HEK293 (cell line): Measurements from ENCODE around the gene UGT2A3.
"Not testable (repeated sequence)": the region's sequence is repeated elsewhere in the genome, so short reads cannot be mapped to it uniquely, and the experiment has no call there.

Experiments
- CTCF ChIA-PET: fragments of 350-600 bp; formaldehyde crosslinking; extraction: SDS; loops from one replicate; lab custom pipeline; 2021; ENCODE audit warnings: antibody characterized with exemption; lab: Yijun Ruan, JAX
- POLR2A ChIA-PET: fragments of 300-600 bp; formaldehyde crosslinking; extraction: SDS; loops from one replicate; lab custom pipeline; 2020; ENCODE audit warnings: antibody characterized with exemption, inconsistent platforms; lab: Yijun Ruan, JAX
- H3K27ac ChIP-seq: fragments of 200-500 bp; sonication (Bioruptor generic); 2 replicates; pipeline ENCODE4 v1.5.1; 2014; ENCODE audit warnings: low read depth, low read length, control low read depth, inconsistent platforms; ENCODE audit errors: extremely low read depth
- H3K36me3 ChIP-seq, 2 experiments: fragments of 200-500 bp in 1 of 2; sonication (Bioruptor generic) in 1 of 2; 1 replicate in 1 of 2; 2 replicates in 1 of 2; pipeline ENCODE4 v1.5.1; 2014 to 2017; ENCODE audit warnings: inconsistent platforms in 2 of 2, low read length in 2 of 2; ENCODE audit not compliant: control insufficient read depth in 2 of 2, insufficient read depth in 1 of 2
- H3K4me1 ChIP-seq: fragments of 200-500 bp; sonication (Bioruptor generic); 2 replicates; pipeline ENCODE4 v1.5.1; 2014; ENCODE audit warnings: mild to moderate bottlenecking, low read length, inconsistent platforms; ENCODE audit not compliant: control insufficient read depth, insufficient read depth
- H3K4me3 ChIP-seq: 2 replicates; pipeline ENCODE4 v1.5.1; 2011; ENCODE audit warnings: low read depth, mild to moderate bottlenecking, control low read depth, low read length, moderate library complexity
- H3K9me3 ChIP-seq: fragments of 200-500 bp; sonication (Bioruptor generic); 2 replicates; pipeline ENCODE4 v1.5.1; 2014; ENCODE audit warnings: low read depth, low read length, inconsistent platforms; ENCODE audit not compliant: control insufficient read depth, insufficient read depth
- KLF1 ChIP-seq: fragments of 450-650 bp; formaldehyde crosslinking; IDR thresholded peaks from 2 replicates; pipeline ENCODE4 v1.5.1; 2016; ENCODE audit warnings: missing biosample characterization, missing genetic modification characterization
- MZF1 ChIP-seq: fragments of 450-650 bp; formaldehyde crosslinking; IDR thresholded peaks from 2 replicates; pipeline ENCODE4 v1.5.1; 2017; ENCODE audit warnings: missing biosample characterization, missing genetic modification characterization, borderline replicate concordance
- ZBTB20 ChIP-seq: fragments of 450-650 bp; formaldehyde crosslinking; IDR thresholded peaks from 2 replicates; pipeline ENCODE4 v1.5.1; 2016; ENCODE audit warnings: missing biosample characterization, missing genetic modification characterization
- ZIC2 ChIP-seq: fragments of 450-650 bp; formaldehyde crosslinking; IDR thresholded peaks from 2 replicates; pipeline ENCODE4 v1.5.1; 2016; ENCODE audit warnings: missing biosample characterization, missing genetic modification characterization
- ZNF121 ChIP-seq: fragments of 450-650 bp; formaldehyde crosslinking; IDR thresholded peaks from 2 replicates; pipeline ENCODE4 v1.5.1; 2016; ENCODE audit warnings: missing biosample characterization, missing genetic modification characterization
- ZNF146 ChIP-seq: fragments of 450-650 bp; formaldehyde crosslinking; IDR thresholded peaks from 2 replicates; pipeline ENCODE4 v1.5.1; 2016; ENCODE audit warnings: missing biosample characterization, missing genetic modification characterization
- ZNF184 ChIP-seq: fragments of 450-650 bp; IDR thresholded peaks from 2 replicates; pipeline ENCODE4 v1.5.1; 2018; ENCODE audit warnings: missing biosample characterization, mild to moderate bottlenecking, missing genetic modification characterization
- ZNF37A ChIP-seq: fragments of 450-650 bp; IDR thresholded peaks from 2 replicates; pipeline ENCODE4 v1.5.1; 2018; ENCODE audit warnings: missing biosample characterization, missing genetic modification characterization
- ZNF473 ChIP-seq: fragments of 450-650 bp; formaldehyde crosslinking; IDR thresholded peaks from 2 replicates; pipeline ENCODE4 v1.5.1; 2017; ENCODE audit warnings: missing biosample characterization, missing genetic modification characterization
- ZNF48 ChIP-seq: fragments of 450-650 bp; formaldehyde crosslinking; IDR thresholded peaks from 2 replicates; pipeline ENCODE4 v1.5.1; 2016; ENCODE audit warnings: missing biosample characterization, missing genetic modification characterization
- ZNF549 ChIP-seq: fragments of 450-650 bp; IDR thresholded peaks from 2 replicates; pipeline ENCODE4 v1.5.1; 2018; ENCODE audit warnings: missing biosample characterization, missing genetic modification characterization, mild to moderate bottlenecking, inconsistent platforms, moderate library complexity
- ZXDB ChIP-seq: fragments of 450-650 bp; formaldehyde crosslinking; IDR thresholded peaks from 2 replicates; pipeline ENCODE4 v1.5.1; 2016; ENCODE audit warnings: missing biosample characterization, missing genetic modification characterization
- TF ChIP-seq, protein P1 (sequence below): IDR thresholded peaks from 2 replicates; pipeline ENCODE4 v1.6.1; 2011; ENCODE audit warnings: mild to moderate bottlenecking, low read depth, low read length, borderline replicate concordance
- TF ChIP-seq, protein P2 (sequence below): fragments of 450-650 bp; IDR thresholded peaks from 2 replicates; pipeline ENCODE4 v1.5.1; 2018; ENCODE audit warnings: missing biosample characterization, mild to moderate bottlenecking, missing genetic modification characterization

Gene UGT2A3

DNA sequence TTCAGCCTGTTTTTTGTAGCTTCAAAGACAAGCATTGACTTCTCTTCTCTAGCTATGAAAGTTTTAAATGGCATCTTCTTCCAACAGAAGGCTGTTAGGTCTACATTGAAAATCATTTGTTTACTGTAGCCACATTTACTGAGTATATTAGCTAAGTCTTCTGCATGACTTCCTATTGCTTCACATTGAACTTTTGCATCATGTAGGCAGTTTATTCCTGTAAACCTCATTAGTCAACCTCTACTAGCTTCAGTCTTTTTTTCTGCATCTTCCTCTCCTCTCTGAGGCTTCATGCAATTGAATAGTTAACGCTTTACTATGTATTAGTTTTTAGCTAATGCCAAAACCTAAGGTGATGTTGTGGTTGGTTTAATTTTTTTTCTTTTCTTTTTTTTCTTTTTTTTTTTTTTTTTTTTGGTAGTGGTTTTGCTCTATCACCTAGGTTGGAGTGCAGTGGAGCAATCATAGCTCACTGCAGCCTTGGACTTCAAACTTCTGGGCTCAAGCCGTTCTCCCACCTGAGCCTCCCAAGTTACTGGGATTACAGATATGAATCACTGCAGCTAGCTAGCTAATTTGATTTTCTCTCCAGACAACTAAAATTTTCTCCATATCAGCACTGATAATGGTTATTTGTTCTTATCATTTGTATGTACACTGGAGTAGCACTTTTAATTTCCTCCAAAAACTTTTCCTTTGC is 3.4 kb downstream of the UGT2A3 start:
- Histone ChIP-seq H3K4me3 (no peak overlapping the region), H3K27ac (no peak overlapping the region), H3K4me1 (no peaks in the 10 kb centered on the region), H3K9me3 (no peaks in the 10 kb centered on the region), H3K36me3 (no peaks in the 10 kb centered on the region)
- ChIA-PET CTCF (no interaction called here), POLR2A (no interaction called here)
- no peak for TF ChIP-seq ZNF549
- no peak for TF ChIP-seq ZBTB20 (tag by site-specific recombination)
- no peak for TF ChIP-seq ZXDB (tag by site-specific recombination)
- no peak for TF ChIP-seq ZNF473 (tag by site-specific recombination)
- no peak for TF ChIP-seq ZNF37A (tag by site-specific recombination)
- TF ChIP-seq ZNF121 (tag by site-specific recombination), result no peak
- no peak for TF ChIP-seq ZIC2 (tag by site-specific recombination)

DNA sequence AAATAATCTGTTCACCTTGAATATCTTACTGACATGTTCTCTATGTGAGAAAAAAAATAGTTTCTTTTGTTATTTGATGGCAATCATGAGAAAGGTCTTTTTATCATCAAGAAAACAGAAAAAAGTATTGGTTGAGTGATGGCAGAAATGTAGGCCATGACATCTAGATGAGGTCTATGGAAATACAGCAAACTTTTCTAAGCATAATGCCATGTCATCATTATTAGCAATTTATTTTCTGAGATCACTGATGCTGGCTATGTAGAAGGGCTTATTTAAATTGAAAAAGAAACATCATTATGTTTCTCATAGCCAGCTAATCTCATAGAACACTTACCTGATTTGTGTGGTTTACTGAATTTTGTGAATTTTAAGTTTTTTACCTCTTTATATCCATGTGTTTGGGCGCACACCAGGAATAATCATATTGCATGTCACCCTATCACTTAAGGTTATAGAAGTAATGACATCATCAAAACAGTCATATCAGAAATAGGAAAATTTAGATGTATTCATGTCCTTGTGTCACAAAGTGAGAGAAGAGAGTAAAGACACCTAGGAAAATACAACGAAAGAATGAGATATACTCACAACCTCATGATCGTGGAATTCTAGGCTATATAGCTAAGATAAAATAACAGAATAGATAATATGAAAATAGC is 22.4 kb downstream of the UGT2A3 start:
- H3K4me1 ChIP-seq, result no peaks in the 10 kb centered on the region
- H3K4me3 ChIP-seq, result no peak overlapping the region
- TF ChIP-seq, protein P1, sequence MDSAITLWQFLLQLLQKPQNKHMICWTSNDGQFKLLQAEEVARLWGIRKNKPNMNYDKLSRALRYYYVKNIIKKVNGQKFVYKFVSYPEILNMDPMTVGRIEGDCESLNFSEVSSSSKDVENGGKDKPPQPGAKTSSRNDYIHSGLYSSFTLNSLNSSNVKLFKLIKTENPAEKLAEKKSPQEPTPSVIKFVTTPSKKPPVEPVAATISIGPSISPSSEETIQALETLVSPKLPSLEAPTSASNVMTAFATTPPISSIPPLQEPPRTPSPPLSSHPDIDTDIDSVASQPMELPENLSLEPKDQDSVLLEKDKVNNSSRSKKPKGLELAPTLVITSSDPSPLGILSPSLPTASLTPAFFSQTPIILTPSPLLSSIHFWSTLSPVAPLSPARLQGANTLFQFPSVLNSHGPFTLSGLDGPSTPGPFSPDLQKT, result no peak
- no peak for TF ChIP-seq ZNF48
- H3K27ac ChIP-seq, result no peak overlapping the region
- ChIA-PET CTCF (no interaction called here), POLR2A (no interaction called here)
- H3K36me3 ChIP-seq, result no peaks in the 10 kb centered on the region
- H3K9me3 ChIP-seq, result no peaks in the 10 kb centered on the region

- H3K36me3 ChIP-seq, result no peaks in the 10 kb centered on the region
- TF ChIP-seq KLF1 (tag by site-specific recombination) (no peak), ZNF146 (tag by site-specific recombination) (no peak), ZNF184 (tag by site-specific recombination) (no peak), MZF1 (tag by site-specific recombination) (no peak)
- TF ChIP-seq, protein P2, sequence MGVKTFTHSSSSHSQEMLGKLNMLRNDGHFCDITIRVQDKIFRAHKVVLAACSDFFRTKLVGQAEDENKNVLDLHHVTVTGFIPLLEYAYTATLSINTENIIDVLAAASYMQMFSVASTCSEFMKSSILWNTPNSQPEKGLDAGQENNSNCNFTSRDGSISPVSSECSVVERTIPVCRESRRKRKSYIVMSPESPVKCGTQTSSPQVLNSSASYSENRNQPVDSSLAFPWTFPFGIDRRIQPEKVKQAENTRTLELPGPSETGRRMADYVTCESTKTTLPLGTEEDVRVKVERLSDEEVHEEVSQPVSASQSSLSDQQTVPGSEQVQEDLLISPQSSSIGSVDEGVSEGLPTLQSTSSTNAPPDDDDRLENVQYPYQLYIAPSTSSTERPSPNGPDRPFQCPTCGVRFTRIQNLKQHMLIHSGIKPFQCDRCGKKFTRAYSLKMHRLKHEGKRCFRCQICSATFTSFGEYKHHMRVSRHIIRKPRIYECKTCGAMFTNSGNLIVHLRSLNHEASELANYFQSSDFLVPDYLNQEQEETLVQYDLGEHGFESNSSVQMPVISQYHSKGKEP (tag by site-specific recombination), result no peak
- H3K9me3 ChIP-seq, result no peaks in the 10 kb centered on the region
- no peak overlapping the region for H3K27ac ChIP-seq
- ChIA-PET POLR2A (no interaction called here), CTCF (no interaction called here)
- no peak overlapping the region for H3K4me3 ChIP-seq
- no peaks in the 10 kb centered on the region for H3K4me1 ChIP-seq
These were observed 24.4 kb downstream of the UGT2A3 start for GRCh38 chr4:68927165-68927564.

GRCh38 chr4:68922202-68922601 is 29.4 kb downstream of the UGT2A3 start:
- H3K9me3 ChIP-seq, H3K36me3 ChIP-seq, H3K27ac ChIP-seq, H3K4me3 ChIP-seq, CTCF ChIA-PET, H3K4me1 ChIP-seq, POLR2A ChIA-PET: not testable (repeated sequence)
